Ramos (cell line): ENCODE results near the gene POPDC3.

Experiments used
- in situ Hi-C: fragments of 300-500 bp; cut with MboI; formaldehyde crosslinking; loops from one replicate; pipeline ENCODE4 v1.14.3; 2022; ENCODE audit warnings: low sequenced_read_pairs; ENCODE audit not compliant: unreplicated experiment

POPDC3 gene

GRCh38 chr6:105161421-105161820, 18.4 kb downstream of the POPDC3 start:
- in situ Hi-C loops, result no loop called here

- in situ Hi-C loops, result no loop called here
These were observed 26.1 kb downstream of the POPDC3 start for GRCh38 chr6:105153676-105154075.

- in situ Hi-C loops, result no loop called here
These were observed 26.9 kb downstream of the POPDC3 start for GRCh38 chr6:105152880-105153279.

GRCh38 chr6:105151644-105152043, 28.2 kb downstream of the POPDC3 start:
- in situ Hi-C loops, result no loop called here

GRCh38 chr6:105138141-105138540, 41.7 kb downstream of the POPDC3 start:
- in situ Hi-C loops, result no loop called here

GRCh38 chr6:105137388-105137787, 42.4 kb downstream of the POPDC3 start:
- in situ Hi-C loops, result no loop called here

GRCh38 chr6:105136431-105137350, 43.1 kb downstream of the POPDC3 start:
- in situ Hi-C loops, result no loop called here

- in situ Hi-C loops, result no loop called here
These were observed 43.8 kb downstream of the POPDC3 start for GRCh38 chr6:105135907-105136430.

- in situ Hi-C loops, result no loop called here
These were observed 44.8 kb downstream of the POPDC3 start for GRCh38 chr6:105135056-105135455.

GRCh38 chr6:105122717-105123116, 57.1 kb downstream of the POPDC3 start:
- in situ Hi-C loops, result no loop called here

- in situ Hi-C loops, result no loop called here
These were observed 57.8 kb downstream of the POPDC3 start for GRCh38 chr6:105121981-105122380.

- in situ Hi-C loops, result no loop called here
These were observed 59.2 kb downstream of the POPDC3 start for GRCh38 chr6:105120570-105120969.

- in situ Hi-C loops, result no loop called here
These were observed 63.7 kb downstream of the POPDC3 start for GRCh38 chr6:105116150-105116549.

- in situ Hi-C loops, result no loop called here
These were observed 66.4 kb downstream of the POPDC3 start for GRCh38 chr6:105113422-105113821.

- in situ Hi-C loops, result no loop called here
These were observed 67.2 kb downstream of the POPDC3 start for GRCh38 chr6:105112577-105112976.

GRCh38 chr6:105111871-105112270, 67.9 kb downstream of the POPDC3 start:
- in situ Hi-C loops, result no loop called here

GRCh38 chr6:105111105-105111504, 68.7 kb downstream of the POPDC3 start:
- in situ Hi-C loops, result no loop called here

- in situ Hi-C loops, result no loop called here
These were observed 69.6 kb downstream of the POPDC3 start for GRCh38 chr6:105109955-105110895.

GRCh38 chr6:105108631-105109262, 71.1 kb downstream of the POPDC3 start:
- in situ Hi-C loops, result no loop called here
